HG02973 (cell line): Measurements from ENCODE around the gene EIF5B.
"Not testable (repeated sequence)": the region's sequence is repeated elsewhere in the genome, so short reads cannot be mapped to it uniquely, and the experiment has no call there.

Experiments
- ATAC-seq: cut with Tn5 transposase; IDR thresholded peaks from one replicate; pipeline ENCODE4 v1.9.1; 2021; ENCODE audit warnings: moderate library complexity; ENCODE audit not compliant: unreplicated experiment

The EIF5B gene, protein sequence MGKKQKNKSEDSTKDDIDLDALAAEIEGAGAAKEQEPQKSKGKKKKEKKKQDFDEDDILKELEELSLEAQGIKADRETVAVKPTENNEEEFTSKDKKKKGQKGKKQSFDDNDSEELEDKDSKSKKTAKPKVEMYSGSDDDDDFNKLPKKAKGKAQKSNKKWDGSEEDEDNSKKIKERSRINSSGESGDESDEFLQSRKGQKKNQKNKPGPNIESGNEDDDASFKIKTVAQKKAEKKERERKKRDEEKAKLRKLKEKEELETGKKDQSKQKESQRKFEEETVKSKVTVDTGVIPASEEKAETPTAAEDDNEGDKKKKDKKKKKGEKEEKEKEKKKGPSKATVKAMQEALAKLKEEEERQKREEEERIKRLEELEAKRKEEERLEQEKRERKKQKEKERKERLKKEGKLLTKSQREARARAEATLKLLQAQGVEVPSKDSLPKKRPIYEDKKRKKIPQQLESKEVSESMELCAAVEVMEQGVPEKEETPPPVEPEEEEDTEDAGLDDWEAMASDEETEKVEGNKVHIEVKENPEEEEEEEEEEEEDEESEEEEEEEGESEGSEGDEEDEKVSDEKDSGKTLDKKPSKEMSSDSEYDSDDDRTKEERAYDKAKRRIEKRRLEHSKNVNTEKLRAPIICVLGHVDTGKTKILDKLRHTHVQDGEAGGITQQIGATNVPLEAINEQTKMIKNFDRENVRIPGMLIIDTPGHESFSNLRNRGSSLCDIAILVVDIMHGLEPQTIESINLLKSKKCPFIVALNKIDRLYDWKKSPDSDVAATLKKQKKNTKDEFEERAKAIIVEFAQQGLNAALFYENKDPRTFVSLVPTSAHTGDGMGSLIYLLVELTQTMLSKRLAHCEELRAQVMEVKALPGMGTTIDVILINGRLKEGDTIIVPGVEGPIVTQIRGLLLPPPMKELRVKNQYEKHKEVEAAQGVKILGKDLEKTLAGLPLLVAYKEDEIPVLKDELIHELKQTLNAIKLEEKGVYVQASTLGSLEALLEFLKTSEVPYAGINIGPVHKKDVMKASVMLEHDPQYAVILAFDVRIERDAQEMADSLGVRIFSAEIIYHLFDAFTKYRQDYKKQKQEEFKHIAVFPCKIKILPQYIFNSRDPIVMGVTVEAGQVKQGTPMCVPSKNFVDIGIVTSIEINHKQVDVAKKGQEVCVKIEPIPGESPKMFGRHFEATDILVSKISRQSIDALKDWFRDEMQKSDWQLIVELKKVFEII

DNA sequence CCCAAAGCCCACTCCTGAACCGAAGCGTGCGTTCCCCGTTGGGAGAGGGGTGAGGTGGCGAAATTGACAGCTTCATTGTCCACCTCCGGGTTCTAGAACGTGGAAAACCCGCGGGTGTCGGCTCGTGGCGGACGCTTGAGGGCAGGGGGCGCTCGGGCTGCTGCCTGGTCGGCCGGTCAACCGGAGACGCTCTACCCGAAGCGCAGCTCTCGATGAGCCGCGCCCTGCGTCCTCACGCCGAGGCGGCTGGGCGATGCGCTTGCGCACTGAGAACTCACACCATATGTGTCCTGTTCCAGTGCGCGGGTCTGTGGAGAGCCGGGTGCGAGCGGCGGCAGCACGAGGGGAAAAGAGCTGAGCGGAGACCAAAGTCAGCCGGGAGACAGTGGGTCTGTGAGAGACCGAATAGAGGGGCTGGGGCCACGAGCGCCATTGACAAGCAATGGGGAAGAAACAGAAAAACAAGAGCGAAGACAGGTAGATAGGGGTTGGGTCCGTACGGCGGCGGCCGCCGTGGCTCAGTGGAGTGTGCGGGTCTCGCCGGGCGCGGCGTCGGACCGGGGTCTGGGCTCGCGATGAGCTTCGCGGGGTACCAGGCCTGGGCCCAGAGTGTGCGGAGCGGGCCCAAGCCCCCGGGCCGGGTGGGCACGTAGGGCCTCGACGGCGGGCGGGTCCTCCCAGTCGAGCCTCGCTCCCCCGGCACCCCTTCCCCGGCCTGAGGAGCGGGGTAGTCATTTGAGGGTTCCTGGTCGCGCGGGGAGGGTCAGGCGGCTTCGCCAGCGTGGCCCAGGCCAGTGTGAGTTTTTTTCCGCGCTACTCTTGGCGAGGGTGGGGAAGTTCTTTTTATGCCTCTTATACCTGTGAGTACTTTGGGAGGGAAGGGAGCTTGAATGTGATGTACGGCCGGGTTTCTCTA is at the start of gene EIF5B:
Gene EIF5B (plus strand): TSS at position 277 of the 916 bp plus-strand sequence. CDS start 166 bp downstream, at position 443.
- ATAC-seq, result peak; percentile 50

DNA sequence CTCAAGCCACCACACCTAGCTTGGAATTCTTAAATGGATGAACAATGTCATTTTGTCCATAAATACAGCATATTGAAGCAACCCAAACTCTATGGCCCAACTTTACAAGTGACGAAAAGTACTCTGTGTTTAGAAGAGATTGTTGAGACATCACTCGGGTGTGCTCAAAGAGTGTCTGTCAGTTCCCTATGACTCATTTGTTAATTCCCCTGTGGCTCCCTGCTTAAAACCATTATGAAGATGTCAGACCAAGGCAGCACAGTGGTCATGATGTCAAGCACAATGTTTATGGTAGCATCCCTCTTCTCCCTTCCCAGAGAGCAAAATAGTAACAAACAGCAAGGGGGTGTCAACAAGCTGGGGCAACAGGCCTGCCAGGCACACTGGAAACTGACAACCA is 39.2 kb upstream of the EIF5B start:
- ATAC-seq, result no peak

DNA sequence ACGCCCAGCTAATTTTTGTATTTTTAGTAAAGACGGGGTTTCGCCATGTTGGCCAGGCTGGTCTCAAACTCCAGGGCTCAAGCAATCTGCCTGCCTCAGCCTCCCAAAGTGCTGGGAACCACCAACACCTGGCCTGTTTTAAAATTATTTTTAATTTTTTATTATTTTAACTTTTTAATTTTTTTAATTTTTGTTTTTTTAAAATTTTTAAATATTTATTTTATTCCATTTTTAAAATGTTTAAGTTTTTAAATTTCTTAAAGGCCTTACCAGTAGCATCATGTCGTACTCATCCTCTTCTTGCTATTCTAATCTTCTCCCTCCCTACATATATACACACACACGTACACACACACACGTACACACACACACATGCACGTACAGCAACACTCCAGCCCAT is 37.6 kb upstream of the EIF5B start:
- no peak for ATAC-seq

DNA sequence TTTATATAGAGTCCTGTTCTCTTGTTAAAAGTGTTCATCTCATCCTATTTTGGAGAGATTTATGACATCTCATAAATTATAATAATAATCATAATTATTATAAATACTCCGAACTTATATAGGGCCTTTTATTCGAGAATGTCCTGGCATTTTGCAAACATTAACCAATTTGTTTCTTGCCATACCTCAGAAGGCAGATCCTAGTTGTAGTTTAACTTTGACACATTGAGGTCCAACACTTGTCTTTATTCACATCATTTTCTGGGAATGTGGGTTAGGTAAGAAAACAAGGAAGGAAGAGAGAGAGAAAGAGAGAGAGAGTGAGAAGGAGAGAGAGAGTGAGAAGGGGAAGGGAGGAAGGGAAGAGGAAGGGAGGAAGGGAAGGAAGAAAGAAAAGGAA is 36.1 kb upstream of the EIF5B start, which contains the start of gene LYG1:
Gene LYG1 (minus strand): TSS at position 101 of the 400 bp plus-strand sequence. CDS start 5,527 bp downstream, outside the sequence.
- ATAC-seq, result not testable (repeated sequence)

DNA sequence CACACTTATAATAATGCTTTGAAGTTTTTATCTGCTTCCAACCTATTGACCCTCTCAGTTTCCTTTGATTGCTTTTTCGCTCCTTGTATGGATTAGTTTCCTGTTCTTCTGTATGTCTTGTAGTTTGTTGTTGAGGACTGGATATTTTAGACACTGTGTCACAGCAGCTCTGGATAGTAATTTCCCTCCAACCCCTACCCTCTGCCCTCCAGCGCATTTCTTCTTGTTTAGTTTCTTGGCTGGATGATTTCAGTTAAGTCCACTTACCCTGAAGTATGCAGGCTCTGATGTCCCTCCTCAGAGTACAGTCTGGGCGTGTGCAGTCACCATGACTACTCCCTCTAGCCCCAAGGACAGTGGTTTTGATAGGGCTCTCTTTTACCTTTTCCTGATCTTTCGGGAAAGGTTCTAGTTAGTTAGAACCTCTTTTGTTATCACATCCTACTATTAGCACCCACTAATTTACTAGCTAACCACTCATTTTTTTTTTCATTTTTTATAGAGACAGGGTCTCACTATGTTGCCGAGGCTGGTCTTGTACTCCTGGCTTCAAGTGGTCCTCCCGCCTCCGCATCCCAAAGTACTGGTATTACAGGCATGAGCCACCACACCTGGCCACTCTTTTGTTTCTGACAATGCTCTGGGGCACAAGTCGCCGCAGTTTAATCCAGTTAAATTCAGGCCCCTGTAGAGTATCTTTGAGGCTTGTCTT is 19.9 kb upstream of the EIF5B start:
- ATAC-seq, result no peak

DNA sequence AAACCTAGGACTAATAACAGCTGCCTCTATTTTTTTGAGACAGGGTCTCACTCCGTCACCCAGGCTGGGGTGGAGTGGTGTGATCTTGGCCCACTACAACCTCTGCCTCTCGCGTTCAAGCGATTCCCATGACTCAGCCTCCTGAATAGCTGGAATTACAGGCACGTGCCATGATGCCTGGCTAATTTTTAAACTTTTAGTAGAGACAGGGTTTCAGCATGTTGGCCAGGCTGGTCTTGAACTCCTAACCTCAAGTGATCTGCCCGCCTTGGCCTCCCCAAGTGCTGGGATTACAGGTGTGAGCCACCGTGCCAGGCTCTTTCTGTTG is 19.4 kb upstream of the EIF5B start:
- ATAC-seq, result not testable (repeated sequence)

DNA sequence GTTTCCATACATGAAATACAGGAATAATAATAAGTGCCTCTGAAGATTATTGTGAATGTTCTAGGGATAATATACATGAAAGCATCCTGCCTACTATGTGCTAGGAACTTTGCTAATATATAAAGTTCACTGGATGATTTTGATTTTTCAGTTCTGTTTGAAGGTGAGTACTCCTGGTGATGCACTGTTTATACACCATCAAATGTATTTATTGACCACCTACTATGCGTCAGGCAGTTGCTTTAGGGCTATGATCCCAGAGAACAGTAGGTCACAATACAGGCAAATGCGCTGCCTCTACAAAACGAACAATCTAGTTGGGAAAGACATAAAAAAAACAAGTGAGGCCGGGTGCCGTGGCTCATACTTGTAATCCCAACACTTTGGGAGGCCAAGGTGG is 11.8 kb upstream of the EIF5B start:
- ATAC-seq, result no peak

DNA sequence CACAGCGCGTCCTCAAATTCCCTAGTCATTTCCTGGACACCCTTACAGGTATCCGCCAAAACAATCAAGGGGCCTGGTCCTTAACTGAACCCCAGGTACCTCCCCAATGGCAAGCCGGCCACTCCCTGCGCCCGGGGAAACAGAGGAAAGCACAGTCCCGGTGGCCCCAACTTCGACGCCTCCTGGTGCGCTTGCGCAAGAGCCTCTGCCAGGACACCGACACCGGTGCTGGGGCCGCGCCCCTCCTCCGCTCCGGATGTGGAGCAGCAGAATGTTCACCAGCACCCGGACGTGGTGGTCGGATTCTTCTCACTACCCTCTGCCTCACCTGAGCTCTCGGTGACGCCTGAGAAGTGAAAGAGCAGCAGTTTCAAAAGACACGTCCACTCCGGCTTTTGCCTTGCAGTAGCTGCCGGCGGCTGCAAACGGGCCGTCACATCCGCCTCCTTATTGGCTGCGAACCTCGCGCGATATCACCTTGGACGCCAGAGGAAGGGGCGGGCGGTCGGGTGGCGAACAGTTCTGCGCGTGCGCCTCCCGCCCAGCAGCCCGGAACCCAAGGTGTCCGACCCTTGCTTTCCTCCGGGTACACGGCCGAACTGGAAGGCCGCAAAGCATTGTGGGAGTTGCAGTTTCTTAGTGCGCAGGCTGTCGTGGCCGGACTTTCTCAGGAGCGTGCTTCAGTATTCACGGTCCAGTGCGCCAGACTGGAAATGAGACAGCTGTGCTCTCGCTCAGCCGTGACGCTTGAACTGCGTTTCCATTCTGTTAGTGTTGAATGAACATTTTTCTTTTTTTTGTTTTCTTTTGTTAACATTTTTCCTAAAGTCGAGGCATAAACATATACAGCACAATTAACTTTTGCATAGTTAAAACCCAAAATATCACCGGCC is 1.0 kb upstream of the EIF5B start, which contains the start of gene TXNDC9:
Gene TXNDC9 (minus strand): TSS at position 423 of the 893 bp plus-strand sequence. CDS start 3,123 bp downstream, outside the sequence.
- peak; percentile 65 for ATAC-seq

DNA sequence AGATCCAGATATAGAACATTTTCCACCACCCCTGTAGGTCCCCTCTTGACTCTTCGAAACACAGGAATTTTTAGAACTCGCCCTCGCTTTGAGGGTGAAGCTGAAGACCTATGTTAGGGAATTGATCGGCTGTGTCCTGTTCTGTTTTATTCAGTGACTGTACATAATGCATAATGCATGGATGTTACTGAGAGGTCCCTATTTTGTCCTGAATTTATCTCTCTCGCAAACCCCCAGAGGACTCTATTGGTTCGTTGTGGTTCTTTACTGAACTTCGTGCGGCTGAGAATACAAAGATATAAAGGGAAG is 431 bp upstream of the EIF5B start:
- ATAC-seq, result no peak

DNA sequence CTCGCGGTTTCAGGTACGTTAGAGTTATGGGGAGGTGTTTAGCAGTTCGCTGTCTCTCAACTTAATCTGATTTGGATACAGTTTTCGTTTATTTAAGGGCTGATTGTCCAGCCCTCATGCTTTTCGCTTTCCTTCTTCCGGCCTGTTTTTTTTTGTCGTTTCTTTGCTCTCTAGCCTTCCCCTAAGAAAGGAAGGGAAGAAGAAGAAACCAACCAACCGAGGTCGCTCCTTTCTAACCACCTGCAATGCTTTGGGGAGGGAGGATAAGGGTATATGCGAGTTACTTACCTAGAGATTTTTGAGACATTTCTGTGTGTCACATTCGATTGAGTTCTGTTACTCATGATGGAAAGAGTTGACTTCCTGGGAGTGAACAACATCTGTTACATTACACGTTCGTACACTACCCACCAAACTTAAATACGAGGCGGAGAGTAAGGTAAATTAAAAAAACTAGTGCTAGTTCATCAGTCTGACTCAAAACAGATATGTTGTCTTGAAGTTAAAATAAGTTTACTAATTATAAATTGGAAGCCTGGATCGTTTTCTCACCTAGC is 918 bp downstream of the EIF5B start:
- no peak for ATAC-seq

DNA sequence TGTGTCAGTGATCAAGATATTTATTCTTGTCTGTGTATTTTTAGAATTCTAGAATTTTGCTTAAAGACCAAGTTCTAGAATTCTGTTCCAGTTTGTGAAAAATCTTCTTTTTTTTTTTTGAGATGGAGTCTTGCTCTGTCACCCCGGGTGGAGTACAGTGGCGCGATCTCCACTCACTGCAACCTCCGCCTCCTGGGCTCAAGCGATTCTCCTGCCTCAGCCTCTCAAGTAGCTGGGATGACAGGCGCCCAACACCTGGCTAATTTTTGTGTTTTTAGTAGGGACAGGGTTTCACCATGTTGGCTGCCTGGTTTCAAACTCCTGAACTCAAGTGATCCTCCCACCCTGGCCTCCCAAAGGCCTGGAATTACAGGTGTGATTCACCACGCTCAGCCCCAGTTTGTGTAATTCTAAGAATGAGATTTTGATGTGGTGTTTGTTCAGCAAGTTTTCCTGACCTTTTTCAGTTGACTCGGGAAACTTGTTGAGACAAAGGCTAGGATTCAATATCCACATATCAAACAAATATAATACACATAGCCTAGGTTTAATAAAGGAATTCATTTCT is 3.6 kb downstream of the EIF5B start:
- no peak for ATAC-seq

DNA sequence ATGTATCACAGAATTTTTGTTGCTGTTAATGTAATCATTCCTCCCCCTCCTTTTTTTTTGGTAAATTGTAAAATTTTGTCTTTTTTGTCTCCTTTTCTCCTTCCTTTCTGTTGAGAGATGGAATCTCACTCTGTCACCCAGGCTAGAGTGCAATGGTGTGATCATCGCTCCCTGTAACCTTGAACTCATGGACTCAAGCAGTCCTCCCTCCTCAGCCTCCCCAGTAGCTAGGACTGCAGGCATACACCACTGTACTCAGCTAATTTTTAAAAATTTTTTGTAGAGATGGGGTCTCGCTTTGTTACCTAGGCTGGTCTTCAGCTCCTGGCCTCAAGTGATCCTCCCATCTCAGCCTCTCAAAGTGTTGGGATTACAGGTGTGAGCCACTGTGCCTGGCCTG is 5.3 kb downstream of the EIF5B start:
- ATAC-seq, result no peak

DNA sequence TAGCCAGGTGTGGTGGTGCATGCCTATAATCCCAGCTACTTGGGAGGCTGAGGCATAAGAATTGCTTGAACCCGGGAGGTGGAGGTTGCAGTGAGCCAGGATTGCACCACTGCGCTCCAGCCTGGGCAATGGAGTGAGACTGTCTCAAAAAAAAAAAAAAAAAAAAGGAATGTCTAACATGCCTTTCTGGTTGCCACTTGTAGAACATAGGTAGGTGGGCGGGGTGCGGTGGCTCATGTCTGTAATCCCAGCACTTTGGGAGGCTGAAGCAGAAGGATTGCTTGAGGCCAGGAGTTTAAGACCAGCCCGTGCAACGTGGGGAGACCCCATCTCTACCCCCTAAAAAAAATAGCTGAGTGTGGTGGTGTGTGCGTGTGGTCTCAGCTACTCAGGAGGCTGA is 8.3 kb downstream of the EIF5B start:
- not testable (repeated sequence) for ATAC-seq

DNA sequence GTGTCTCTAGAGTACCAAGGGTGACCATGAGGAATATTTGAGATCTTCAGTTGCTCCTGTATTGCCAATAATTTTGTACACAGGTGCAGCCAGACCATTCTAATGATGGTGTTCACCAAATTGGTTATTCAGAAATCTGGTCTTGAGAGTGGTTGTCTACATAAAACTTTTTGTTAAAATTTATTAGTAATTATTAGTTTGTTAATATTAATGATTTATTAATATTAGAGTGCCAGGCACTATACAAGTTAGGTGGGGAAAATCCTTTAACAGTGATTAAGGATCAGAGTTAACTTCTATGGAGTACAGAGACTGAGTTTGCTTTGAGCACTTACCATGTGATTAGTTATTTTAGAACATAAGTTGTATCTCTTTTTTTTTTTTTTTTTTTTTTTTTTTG is 9.0 kb downstream of the EIF5B start:
- no peak for ATAC-seq

DNA sequence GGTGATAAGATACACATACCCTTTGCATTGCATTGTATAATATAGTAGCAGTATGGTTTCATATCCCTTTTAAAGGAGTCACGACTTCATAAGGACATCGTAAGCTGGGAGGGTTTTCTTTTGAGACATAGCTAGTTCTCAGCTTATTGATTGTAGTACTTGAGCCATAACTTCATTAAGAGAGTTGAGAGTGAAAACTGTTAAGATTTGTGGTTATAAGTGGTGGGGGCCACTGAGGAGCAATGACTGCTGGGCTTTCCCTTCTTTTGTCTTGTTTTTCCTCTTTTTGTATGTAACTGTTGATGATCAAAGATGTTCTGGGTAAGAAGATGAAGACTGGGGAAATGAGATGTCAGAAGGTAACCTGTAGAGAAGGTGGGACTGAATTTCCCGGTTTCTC is 11.0 kb downstream of the EIF5B start:
- no peak for ATAC-seq

DNA sequence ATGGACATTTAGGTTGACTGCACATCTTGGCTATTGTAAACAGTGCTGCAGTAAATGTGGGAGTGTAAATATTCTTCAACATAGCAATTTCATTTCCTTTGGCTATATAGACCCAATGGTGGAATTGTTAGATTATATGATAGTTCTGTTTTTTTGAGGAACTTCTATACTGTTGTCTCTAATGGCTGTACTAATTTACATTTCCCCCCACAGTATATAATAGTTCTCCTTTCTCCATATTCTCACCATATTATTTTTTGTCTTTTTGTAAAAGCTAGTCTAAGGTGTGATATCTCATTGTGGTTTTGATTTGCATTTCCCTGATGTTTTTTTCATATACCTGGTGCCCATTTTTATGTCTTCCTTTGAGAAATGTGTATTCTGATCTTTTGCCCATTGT is 13.0 kb downstream of the EIF5B start:
- ATAC-seq, result no peak

DNA sequence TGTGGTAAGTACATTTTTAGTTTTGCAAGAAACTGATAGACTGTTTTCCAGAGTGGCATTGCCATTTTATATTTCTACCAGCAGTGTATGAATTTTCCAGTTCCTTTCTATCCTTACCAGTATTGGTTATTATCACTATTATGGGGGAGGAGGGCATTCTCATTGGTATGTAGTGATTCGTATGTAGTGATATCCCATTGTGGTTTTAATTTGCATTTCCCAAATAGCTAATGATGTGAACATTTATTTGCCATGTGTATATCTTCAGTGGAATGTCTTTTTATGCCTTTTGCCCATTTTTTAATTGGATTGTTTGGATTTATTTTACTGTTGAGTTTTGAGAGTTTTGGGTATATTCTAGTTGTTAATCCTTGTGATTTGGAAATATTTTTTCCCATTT is 16.9 kb downstream of the EIF5B start:
- no peak for ATAC-seq

DNA sequence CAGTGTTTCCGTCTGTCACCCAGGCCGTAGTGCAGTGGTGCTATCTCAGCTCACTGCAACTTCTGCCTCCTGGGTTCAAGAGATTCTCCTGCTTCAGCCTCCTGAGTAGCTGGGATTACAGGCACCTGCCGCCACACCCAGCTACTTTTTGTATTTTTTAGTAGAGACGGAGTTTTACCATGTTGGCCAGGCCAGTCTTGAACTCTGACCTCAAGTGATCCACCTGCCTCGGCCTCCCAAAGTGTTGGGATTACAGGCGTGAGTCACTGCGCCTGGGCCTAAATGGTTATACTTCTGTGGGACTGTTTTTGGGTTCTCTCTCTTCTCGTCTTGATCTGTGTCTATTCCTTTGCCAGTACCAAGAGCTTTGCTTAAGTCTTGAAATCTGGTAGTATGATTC is 17.6 kb downstream of the EIF5B start:
- ATAC-seq, result not testable (repeated sequence)
